IPS-18c (cell line): ENCODE results near the gene TAF1.
"Not testable (repeated sequence)": the region's sequence is repeated elsewhere in the genome, so short reads cannot be mapped to it uniquely, and the experiment has no call there.

Experiments
- H3K4me3 ChIP-seq: 2 replicates; pipeline ENCODE4 v1.7.0; 2013; ENCODE audit warnings: low read depth, mild to moderate bottlenecking, low read length, moderate library complexity; ENCODE audit not compliant: insufficient read depth
- H3K9me3 ChIP-seq: one replicate; pipeline ENCODE4 v1.6.1; 2013; ENCODE audit warnings: mild to moderate bottlenecking, low read length, moderate library complexity; ENCODE audit not compliant: control insufficient read depth, insufficient read depth

Gene TAF1

GRCh38 chrX:71365875-71366673 lies at the start of gene TAF1:
Gene TAF1, plus strand, starts transcription at chrX:71366357. Its CDS starts 18 bp downstream, at chrX:71366375.
- Histone ChIP-seq H3K9me3 (peaks cover 10% of the 10 kb centered on the region), H3K4me3 (peak within 1 kb of the TSS; percentile 77)

GRCh38 chrX:71316959-71317358 lies 49.2 kb upstream of the TAF1 start:
- not testable (repeated sequence) for H3K4me3 ChIP-seq, H3K9me3 ChIP-seq

GRCh38 chrX:71320126-71320525 lies 46.0 kb upstream of the TAF1 start:
- peaks cover 10% of the 10 kb centered on the region for H3K9me3 ChIP-seq
- no peak overlapping the region for H3K4me3 ChIP-seq

DNA sequence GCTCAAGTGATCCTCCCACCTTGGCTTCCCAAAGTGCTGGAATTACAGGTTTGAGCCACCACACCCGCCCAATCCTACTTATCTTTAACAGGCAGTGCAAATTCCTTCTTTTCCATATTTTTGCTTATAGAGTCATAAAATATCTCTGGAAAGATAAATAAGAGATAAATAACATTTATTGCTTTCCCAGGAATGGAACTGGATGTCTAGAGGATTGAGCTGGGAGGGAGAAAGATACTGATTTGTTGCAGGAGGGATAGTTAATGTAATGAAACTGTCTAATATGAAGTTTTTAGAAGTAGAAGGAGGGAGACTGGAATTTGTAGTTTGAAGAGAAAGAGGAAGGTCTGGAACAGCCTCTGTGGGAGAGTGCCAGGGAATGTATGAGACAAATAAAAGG lies 44.4 kb upstream of the TAF1 start:
- Histone ChIP-seq H3K9me3 (peaks cover 9% of the 10 kb centered on the region), H3K4me3 (no peak overlapping the region)

GRCh38 chrX:71324452-71324851 lies 41.7 kb upstream of the TAF1 start:
- H3K9me3 ChIP-seq: peaks cover 10% of the 10 kb centered on the region
- not testable (repeated sequence) for H3K4me3 ChIP-seq

DNA sequence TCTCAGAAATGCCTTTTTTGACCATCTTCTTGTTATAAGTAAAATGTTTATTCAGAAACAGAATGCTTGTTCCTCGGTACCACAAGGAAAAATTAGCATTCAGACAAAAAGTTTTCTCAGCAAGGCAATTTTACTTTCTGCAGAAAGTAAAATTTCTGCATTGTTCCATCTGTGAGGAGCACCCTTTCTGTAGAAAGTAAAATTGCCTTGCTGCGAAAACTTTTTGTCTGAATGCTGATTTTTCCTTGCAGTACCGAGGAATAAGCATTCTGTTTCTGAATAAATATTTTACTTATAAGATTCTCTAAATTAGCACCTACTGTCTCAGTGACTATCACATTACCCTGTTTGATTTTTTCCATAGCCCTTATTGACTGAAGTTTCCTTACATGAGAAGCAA lies 39.8 kb upstream of the TAF1 start:
- Histone ChIP-seq H3K9me3 (peaks cover 6% of the 10 kb centered on the region), H3K4me3 (no peak overlapping the region)

- not testable (repeated sequence) for H3K4me3 ChIP-seq, H3K9me3 ChIP-seq
These were observed 16.9 kb upstream of the TAF1 start for GRCh38 chrX:71349151-71349665.

DNA sequence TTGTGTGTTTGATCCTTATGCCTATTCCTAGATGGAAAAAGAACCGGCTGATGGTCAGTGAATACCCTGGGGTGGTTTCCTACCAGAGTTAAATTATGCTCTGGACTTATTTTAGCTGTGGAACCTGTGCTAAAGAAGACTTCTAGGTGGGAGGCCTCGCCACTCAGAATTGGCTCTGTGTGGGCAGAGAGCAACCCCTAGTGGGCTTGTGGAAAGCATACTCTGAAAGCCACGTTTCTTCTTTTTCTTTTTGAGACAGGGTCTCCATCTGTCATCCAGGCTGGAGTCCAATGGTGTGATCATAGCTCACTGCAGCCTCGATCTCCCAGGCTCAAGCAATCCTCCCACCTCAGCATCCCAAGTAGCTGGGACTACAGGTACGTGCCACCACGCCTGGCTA lies 16.3 kb upstream of the TAF1 start:
- not testable (repeated sequence) for H3K4me3 ChIP-seq, H3K9me3 ChIP-seq

- H3K4me3 ChIP-seq, H3K9me3 ChIP-seq: not testable (repeated sequence)
These were observed 13.7 kb upstream of the TAF1 start for GRCh38 chrX:71352439-71352838.

- Histone ChIP-seq H3K9me3 (peaks cover 8% of the 10 kb centered on the region), H3K4me3 (no peak overlapping the region)
These were observed 1.9 kb upstream of the TAF1 start for GRCh38 chrX:71364221-71364620.

- Histone ChIP-seq H3K4me3 (peak overlapping the region; percentile 60), H3K9me3 (peaks cover 10% of the 10 kb centered on the region)
These were observed 742 bp upstream of the TAF1 start for GRCh38 chrX:71365356-71365874.

- Histone ChIP-seq H3K4me3 (peak overlapping the region; percentile 77), H3K9me3 (peaks cover 7% of the 10 kb centered on the region)
These were observed 608 bp downstream of the TAF1 start for GRCh38 chrX:71366674-71367256.

- Histone ChIP-seq H3K9me3 (peaks cover 7% of the 10 kb centered on the region), H3K4me3 (peak overlapping the region; percentile 77)
These were observed 1.2 kb downstream of the TAF1 start for GRCh38 chrX:71367396-71367795.

DNA sequence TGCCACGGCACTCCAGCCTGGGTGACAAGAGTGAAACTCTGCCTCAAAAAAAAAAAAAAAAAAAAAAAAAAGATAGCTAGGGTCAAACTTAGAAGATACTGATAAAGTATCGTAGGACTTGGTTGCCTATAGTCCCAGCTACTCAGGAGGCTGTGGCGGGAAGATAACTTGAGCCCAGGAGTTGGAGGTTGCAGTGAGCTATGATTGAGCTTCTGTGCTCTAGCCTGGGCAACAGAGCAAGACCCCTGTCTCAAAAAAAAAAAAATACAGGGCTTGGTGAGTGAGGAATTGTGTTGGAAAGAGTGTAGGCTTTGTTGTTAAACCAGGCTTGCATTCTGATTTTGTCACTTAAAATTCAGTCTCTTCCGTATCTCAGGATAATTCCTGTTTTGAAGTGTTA lies 6.2 kb downstream of the TAF1 start:
- H3K4me3 ChIP-seq: no peak overlapping the region
- H3K9me3 ChIP-seq: peaks cover 13% of the 10 kb centered on the region

- H3K4me3 ChIP-seq: no peak overlapping the region
- peaks cover 11% of the 10 kb centered on the region for H3K9me3 ChIP-seq
These were observed 12.6 kb downstream of the TAF1 start for GRCh38 chrX:71378732-71379131.

DNA sequence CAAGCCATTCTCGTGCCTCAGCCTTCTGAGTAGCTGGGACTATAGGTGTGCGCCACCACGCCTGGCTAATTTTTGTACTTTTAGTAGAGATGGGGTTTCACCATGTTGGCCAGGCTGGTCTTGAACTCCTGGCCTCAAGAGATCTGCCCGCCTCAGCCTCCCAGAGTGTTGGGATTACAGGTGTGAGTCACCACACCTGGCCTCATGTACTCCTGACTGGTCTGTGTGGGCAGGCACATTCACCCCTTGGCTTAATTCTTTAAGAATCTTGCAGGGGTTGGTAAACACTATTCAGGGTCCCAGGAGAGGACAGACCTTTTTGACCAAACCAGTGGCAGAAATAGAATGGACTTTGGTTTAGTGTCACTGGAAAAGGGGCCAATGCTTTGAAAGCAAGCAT lies 25.6 kb downstream of the TAF1 start:
- not testable (repeated sequence) for H3K4me3 ChIP-seq, H3K9me3 ChIP-seq

GRCh38 chrX:71393919-71394318 lies 27.8 kb downstream of the TAF1 start:
- Histone ChIP-seq H3K9me3 (peaks cover 5% of the 10 kb centered on the region), H3K4me3 (no peak overlapping the region)

DNA sequence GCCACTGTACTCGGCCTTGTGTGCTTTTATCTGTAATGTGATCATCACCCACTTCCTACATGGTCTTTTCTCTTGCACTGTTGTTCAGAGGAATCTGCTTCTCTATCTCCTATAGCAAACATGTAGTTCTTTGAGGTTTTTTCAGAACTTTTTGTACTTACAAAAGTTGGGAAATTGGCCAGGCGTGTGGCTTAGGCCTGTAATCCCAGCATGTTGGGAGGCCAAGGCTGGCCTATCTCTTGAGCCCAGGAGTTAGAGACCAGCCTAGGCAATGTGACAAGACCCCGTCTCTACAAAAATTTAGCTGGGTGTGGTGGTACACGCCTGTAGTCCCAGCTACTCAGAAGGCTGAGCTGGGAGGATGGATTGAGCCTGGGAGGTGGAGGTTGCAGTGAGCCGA lies 30.4 kb downstream of the TAF1 start:
- Histone ChIP-seq H3K4me3 (no peak overlapping the region), H3K9me3 (peaks cover 6% of the 10 kb centered on the region)
